A172 (cell line): ENCODE data around the gene SLC30A1. TPM values are rescaled to one million over a fixed set of nuclear protein-coding genes. Genes with fewer than 3 reads are reported as not detected.
"Not testable (repeated sequence)": the region's sequence is repeated elsewhere in the genome, so short reads cannot be mapped to it uniquely, and the experiment has no call there.

Experiments
- DNase-seq: peaks from one replicate; pipeline ENCODE4 v3.0.0-alpha.2; 2015; ENCODE audit warnings: low spot score
- total RNA-seq: library from RNA; depleted of rRNA; stranded (reverse); fragments of >200 nt; shearing (Covaris generic); gene quantifications from 2 replicates; pipeline ENCODE4 v1.2.3, GENCODE V29; 2014

Gene SLC30A1
- total RNA-seq, 1 experiment from 2014 or later: 16.4 TPM

DNA sequence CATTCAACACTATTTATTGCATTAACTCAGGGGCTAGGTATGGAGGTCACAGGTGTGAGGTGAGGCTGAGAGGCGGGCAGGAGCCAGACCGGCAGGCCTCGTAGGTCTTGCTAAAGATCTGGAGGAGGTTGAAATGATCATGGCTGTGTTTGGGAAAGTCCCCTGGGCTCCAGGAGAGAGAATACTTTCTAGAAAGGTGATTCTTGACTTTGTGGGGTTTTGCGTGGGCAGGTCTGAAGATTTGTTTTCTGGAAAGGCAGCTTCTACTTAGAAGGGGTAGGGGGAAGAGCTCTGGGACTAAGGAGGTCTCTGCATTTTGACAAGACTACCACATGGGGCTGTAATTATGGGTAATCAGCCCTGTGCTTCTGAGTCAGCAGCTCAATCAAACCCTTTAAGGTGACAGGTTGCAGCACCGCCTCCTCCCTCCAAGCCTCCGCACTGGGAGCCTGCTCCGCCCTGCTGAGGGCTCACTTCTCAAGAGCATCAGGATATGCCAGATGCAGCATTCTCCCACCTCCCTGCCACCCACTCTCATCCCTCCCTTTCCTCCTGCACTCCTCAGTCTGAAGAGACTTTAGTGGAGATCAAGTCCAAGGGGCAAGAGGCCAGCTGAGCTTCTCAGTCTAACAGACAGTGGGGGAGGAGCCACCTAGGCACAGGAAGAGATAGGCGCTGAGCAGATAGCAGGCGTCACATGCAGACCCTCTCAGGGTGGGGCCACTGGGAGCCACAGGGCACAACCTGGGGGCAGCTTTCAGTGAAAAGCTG, 30.5 kb downstream of the SLC30A1 start:
- no peak for DNase-seq

DNA sequence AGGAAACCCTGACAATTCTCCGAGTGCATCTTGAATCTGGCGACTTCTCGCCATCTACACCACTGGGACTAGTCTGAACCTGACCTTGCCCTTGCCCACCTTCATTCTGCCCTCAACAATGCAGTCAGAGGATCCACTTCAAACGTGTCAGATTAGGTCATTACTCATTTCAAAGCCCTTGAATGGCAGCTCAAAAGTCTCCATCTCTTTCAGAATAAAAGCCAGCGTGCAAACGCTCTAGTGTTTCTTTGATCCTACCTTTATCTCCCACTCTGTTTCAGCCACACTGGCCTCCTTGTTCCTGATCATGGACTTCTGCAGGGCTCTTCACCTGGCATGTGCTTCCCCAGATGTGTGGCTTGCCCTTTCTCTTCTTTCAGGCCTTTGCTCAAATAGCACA, 31.3 kb downstream of the SLC30A1 start:
- no peak for DNase-seq

DNA sequence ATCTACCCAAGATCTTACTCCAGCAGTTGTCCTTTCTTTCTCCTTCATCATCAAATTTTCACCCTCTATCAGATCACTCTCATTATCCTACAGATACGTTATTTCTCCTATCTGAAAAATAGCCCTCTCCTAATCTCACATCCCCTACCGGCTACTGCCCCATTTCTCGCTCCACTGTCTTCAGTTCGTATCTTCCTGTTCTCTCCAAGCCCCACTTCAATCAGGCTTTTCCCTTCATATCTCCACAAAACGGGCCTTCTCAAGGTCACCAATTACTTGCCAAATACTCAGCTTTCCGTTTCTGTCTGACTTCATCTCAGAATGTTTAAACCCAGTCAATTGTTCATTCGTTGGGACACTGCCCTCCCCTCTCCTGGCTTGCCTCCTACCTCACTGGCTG, 32.4 kb downstream of the SLC30A1 start:
- no peak for DNase-seq

DNA sequence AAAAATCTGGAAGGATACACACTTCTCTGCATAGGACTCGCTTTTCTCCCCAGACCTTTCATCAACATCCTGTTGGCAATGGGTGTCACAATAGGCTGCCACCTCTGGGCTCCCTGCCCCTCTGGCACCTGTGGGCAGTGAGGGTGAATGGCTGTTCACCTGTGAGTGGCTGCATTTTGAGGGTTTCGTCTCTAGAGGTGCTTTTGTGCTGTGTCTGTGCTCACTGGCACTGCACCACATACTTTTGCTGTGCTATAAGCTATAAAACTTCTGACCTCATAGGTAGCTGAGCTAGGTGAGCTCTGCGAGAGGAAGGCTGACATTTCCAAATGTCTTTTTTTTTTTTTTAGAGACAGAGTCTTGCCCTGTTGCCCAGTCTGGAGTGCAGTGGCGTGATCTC, 35.9 kb downstream of the SLC30A1 start:
- DNase-seq: no peak

DNA sequence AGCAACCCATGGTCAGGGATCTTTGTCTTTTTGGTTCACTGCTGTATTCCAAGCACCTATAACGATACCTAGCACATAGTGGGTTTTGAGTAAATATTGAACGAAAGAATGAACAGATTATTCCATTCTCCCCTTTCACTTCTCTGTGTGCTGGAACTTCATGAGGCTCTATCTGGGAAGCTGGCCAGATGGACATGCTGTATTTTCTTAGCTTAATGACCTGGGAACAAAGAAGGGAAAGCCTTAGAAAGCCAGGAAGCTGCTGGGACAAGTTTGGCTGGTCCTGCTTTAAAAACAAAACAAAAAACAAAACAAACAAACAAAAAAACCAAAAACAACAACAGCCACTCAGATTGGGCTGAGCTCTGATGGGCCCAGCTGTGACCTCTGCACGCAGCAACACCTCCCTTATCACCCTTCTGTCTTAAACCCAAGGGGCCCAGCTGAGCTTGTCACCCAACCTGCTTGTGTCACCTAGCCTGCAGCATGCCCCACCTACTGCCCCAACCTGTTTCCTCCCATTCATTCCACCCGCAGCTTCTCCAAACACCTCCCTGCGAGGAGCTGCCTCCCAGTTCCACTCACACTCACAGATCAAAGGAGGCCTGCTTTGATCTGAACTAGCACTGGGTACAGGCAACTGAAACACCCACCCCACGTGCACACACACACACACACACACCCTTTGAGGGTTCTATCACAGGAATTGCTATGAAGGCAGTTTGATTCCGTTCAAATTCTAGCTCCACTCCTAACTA, 37.1 kb downstream of the SLC30A1 start:
- DNase-seq: no peak

DNA sequence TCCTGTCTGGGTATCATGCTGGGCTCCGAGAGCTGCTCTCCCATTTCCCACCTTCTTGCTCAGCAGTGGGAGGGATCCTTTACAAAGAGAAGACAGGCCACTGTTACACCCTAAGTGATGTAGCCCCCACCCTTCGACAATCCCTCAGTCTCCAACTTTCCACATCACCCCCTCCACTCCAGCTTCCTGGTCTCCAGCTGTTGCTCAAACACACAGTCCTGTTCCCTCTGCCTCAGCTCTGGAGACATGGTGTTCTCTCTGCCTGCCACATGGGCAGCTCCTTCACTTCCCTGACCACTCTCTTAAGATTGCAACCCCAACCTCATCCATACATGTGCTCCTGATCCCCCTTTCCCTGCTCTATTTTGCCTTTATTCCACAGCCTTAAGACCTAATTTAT, 37.7 kb downstream of the SLC30A1 start:
- no peak for DNase-seq

DNA sequence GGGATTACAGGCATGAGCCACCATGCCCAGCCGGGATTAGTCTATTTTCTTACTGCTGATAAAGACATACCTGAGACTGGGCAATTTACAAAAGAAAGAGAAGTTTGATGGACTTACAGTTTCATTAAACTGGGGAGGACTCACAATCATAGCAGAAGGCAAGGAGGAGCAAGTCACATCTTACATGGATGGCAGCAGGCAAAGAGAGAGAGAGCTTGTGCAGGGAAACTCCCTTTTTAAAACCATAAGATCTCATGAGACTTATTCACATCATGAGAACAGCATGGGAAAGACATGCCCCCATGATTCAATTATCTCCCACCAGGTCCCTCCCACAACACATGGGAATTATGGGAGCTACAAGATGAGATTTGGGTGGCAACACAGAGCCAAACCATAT, 38.1 kb downstream of the SLC30A1 start:
- not testable (repeated sequence) for DNase-seq

DNA sequence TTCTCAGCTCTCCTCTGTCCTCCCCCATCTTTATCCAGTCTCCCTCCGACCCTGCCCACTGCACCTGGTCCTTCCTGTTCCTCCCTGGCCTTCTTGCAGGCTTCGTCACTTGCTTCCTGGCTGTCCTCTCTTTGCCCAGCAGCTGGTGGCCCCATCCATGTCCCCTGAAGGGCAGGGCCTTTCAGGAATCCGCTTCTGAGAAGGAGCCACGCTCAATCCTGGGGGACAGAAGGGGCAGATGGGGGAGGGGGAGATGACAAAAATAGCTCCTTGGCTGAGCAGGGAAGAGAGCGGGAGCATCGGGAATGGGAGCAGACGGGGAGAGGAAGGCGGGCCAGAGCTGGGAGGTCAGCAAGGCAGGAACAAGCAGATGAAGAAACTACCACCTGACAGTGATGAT, 40.7 kb downstream of the SLC30A1 start:
- DNase-seq: no peak

DNA sequence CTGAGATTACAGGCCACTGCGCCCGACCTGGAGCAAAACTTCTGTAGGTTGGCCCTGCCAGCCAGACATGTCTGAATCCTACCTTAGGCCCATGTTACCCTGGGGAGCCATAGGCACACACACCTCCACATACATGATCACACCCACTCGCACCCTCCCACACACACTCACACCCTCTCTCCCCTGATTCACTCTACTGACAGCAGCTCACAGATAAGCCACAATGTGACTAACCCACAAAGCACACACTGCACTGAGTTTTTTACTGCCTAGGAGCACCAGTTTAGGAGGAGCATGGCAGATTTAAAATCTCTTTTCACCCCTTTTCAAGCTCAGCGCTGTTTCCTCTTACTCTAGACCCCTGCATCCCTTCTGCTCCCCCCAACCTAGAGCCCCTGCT, 41.7 kb downstream of the SLC30A1 start:
- DNase-seq: no peak

DNA sequence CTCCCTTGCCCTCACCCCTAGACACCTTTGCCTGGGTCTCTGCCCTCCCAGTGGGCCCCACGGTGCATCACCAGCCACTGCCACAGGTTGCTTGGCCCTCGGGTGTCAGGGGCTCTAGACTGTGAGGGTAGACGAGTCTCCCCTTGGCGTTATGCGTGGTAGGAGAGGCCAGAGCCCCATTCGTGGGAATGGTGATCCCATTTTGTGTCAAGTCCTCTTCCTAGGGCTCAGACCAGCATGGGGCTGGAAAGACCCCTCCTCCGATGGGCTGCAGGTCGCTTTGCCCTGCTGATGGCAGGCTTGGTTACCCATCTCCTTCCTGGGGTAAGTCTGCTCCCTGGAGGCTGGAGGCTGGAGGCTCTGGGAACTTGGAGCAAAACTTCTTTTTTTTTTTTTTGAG, 42.4 kb downstream of the SLC30A1 start:
- DNase-seq: no peak

DNA sequence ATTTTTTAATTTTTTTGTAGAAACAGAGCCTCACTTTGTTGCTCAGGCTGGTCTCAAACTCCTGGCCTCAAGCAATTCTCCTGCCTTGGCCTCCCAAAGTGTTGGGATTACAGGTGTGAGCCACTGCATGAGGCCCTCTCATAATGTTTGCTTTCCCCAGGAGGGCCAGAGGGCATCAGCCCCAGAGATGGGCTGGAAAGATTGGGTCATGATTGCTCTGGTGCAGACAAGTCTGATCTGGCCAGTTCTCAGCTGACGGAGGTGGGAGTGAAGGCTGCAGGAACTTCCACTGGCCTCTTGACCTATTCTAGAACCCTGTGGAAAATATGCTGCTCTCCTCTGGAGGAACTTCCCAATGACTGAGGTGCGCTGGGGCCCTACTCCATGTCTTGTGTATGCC, 43.6 kb downstream of the SLC30A1 start:
- DNase-seq: no peak

DNA sequence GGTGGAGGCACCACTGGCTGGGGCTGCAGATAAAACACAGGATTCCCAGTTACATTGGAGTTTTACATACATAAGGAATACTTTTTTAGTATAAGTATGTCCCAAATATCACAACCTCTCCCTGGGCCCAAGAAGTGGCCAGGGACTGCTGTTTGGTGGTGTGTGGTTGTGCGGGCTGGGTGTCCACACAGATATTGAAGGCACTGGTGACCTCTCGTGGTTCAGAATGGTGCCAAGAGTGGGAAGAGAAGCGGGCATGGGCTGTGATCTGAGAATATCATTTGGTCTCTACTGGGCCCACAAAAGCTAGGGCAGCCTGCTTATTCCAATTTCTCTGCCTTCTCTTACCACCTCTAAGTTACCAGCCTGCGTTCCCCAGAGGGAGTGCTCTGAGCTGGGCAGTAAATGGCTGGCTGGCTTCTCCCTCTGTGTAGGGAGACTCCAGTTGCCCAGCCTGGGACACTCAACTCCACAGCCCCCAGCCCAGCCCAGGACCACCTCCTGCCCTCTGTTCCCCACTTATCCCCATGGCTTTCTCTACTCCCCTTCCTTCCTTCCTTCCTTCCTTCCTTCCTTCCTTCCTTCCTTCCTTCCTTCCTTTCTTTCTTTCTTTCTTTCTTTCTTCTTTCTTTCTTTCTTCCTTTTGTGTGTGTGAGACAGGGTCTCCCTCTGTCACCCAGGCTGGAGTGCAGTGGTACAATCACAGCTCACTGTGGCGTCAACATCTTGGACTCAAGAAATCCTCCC, 44.2 kb downstream of the SLC30A1 start:
- no peak for DNase-seq

DNA sequence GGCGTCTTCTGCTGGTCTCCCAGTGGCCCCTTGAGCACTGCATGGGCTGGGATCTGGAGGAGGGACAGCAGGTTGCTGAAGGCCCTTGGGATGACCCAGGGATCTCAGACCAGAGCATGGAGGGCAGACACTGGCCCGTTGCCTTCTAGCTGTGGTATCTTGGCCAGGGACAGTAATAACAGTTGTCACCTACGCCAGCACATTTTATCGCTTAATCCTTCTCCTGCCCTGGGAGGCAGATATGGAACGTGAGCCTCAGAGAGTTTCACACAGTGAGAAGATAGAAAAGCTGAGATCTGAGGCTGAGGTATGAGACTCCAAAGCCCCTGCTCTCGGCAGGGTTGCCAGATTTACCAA, 46.9 kb downstream of the SLC30A1 start:
- no peak for DNase-seq

DNA sequence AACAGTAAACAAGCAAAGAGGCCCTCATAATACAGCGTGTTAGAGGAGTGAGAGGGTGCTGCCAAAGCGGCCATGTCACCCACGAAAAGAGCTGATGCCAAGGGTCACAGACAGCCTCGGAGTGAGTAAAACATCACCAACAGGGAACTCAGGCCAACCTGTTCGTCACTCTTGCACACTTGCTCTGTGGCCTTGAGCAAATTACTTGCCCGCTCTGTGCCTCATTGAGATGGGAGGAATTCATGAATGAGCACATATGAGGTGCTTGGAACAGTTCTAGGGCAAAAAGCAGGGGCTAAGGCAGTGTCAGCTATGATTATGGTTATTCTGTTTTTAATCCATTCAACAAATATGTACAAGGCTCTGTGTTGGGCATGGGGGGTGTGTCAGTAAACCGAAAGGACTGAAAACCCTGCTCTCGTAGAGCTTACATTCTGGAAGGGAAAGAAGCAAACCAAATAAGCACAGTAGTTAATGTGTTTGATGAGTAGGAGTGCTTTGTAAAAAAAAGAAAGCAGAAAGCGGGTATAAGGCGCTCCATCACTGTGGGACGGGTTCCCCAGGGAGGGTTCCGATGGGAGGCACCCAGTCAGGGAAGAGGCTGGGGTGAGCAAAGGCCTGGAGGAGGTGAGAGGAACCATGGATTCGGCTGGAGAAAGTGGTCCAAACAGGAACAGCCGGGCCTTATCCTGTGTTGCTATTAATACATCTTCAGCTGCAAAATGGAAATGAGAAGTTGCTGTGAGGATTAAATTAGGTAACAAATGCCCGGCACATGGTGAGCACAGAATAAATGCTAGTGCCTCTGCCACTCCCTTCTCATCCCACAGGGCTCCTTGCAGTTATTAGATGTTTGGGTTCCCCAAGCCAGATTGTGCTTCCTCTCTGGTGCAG, 47.5 kb downstream of the SLC30A1 start:
- DNase-seq: no peak

DNA sequence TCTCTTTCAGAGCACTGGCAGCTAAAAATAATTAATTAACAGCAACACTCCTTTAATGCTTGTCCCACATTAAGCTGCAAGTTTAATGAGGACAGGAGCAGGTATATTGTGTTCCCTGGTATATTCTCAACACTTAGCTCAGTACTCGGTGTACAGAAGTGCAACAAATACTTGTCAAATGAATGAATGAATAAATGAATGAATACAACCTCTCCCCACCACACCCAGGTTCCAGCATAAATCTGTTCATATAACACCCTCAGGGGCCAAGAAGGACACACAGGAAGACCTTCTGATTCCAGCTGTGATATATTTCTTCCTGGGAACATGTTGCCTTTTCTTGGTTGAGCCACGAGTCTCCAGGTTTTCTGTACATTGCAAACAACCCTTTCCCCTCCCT, 48.9 kb downstream of the SLC30A1 start:
- no peak for DNase-seq

DNA sequence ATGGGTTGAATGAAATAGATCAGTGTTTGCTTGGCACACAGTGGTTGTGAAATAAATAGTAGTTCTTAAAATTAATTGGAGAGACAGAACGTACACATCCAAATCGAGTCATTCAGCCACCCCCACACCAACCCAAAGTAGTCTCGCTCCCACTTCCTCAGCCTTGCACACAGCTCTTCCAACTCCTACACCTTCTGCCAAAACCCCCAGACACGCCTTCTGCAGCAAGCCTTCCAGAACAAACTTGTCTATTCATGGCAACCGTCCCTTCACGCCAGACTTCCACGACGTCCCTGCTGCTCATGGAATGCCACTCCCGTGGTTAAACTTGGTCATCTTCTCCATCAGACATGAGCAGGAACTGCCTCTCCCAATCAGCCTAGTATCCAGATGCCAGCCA, 49.5 kb downstream of the SLC30A1 start:
- DNase-seq: no peak

DNA sequence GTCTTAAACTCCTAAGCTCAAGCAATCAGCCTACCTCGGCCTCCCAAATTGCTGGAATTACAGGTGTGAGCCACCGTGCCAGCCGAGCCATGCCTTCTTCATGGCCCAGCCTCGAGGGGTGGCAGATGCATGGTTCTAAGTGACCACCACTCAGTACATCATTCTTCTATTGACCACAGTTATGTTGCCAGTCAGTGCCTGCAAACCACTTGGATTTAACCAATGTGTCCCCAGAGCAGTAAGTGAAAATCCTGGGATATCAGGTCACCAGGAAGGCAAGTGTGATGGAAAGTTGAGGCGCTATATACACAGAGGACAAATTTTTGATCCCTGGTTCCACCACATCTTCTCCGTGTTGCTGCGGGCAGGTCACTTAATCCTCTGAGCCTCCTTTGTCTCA, 50.0 kb downstream of the SLC30A1 start:
- DNase-seq: no peak

DNA sequence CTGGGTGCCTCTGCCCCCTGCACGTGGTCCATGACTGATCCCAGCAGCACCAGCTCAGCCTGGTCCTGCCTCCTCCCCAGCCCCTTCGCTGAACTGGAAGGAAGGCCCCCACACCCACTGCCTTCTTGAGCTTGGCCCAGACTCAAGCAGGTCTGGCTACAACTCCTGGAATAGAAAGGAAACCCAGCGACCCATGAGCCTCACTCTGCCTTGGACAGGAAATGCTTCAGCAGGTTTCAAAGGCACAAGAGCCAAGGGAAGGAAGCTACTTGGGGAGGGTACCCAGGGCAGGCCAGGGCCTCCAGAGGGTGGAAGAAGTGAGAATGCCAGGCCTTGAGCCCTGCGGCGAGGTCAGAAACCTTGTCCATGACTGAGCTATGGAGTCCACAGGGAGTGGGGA, 51.1 kb downstream of the SLC30A1 start:
- DNase-seq: no peak

DNA sequence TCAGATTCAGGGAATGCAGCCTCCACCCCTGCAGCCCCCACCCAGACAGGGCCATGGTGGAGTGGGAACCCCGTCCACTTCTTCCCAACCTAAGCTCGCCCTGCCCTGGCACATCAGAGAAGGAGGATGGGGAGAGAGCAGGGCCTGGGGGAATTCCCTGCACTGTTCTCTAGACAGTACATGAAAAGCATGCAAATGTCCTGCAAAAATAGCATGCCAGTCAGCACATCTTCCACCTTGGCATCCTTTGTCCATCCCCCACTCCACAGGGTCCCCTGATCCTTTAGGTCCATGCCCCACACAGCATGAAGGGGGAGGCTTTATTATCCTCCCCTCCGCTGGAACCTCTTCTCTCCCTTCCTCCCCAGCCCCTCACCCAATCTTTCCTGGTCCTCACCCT, 52.0 kb downstream of the SLC30A1 start:
- no peak for DNase-seq

DNA sequence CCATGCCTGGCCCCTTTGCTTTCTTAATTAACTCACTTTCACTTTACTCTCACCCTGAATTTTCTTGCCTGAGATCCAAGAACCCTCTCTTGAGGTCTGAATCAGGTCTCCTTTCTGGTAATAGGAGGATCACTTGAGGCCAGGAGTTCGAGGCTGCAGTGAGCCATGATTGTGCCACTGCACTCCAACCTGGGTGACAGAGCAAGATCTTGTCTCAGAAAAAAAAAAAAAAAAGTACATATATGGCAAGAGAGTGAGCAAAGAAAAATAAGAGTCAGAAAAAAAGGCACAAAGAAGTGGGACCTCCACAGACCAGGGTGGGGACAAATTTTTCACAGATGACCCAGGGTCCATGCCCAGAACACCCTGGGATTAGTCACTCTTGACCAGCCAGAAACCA, 52.9 kb downstream of the SLC30A1 start:
- DNase-seq: no peak

DNA sequence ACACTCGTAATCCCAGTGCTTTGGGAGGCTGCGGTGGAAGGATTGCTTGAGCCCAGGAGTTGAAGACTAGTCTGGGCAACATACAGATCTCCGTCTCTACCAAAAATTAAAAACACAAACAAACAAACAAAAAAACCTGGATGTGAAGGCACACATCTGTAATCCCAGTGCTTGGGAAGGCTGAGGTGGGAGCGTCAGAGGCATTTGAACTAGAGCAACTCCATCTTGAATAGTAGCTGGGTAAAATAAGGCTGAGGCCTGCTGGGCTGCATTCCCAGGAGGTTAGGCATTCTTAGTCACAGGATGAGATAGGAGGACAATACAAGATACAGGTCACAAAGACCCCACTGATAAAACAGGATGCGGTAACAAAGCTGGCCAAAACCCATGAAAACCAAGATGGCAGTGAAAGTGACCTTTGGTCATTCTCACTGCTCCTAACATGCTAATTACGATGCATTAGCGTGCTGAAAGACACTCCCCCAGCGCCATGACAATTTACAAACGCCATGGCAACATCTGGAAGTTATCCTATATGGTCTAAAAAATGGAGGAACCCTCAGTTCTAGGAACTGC, 53.8 kb downstream of the SLC30A1 start:
- DNase-seq: no peak
